ENCODE data around the gene WNT16. TPM values are rescaled to one million over a fixed set of nuclear protein-coding genes. Genes with fewer than 3 reads are reported as not detected.
"Not testable (repeated sequence)": the region's sequence is repeated elsewhere in the genome, so short reads cannot be mapped to it uniquely, and the experiment has no call there.

WNT16 gene
- total RNA-seq, 1 donor from 2014 or later = not detected

- Mint-ChIP-seq H3K4me1 (ENCODE audit: low read depth) (no peaks in the 10 kb centered on the region), H3K9me3 (ENCODE audit: low read depth) (peaks cover 14% of the 10 kb centered on the region), H3K27ac (no peak overlapping the region), H3K4me3 (ENCODE audit: low read depth) (no peak overlapping the region), H3K36me3 (ENCODE audit: insufficient read depth) (peaks cover 3% of the 10 kb centered on the region), H3K27me3 (no peaks in the 10 kb centered on the region)
- TF ChIP-seq, protein P1, sequence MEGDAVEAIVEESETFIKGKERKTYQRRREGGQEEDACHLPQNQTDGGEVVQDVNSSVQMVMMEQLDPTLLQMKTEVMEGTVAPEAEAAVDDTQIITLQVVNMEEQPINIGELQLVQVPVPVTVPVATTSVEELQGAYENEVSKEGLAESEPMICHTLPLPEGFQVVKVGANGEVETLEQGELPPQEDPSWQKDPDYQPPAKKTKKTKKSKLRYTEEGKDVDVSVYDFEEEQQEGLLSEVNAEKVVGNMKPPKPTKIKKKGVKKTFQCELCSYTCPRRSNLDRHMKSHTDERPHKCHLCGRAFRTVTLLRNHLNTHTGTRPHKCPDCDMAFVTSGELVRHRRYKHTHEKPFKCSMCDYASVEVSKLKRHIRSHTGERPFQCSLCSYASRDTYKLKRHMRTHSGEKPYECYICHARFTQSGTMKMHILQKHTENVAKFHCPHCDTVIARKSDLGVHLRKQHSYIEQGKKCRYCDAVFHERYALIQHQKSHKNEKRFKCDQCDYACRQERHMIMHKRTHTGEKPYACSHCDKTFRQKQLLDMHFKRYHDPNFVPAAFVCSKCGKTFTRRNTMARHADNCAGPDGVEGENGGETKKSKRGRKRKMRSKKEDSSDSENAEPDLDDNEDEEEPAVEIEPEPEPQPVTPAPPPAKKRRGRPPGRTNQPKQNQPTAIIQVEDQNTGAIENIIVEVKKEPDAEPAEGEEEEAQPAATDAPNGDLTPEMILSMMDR (IDR thresholded peaks at IDR 0.05; ENCODE audit: unreplicated experiment) = no peak
- no peak for DNase-seq (ENCODE audit: low spot score, unreplicated experiment)
Observed at GRCh38 chr7:121285066-121285667, 43.6 kb upstream of the WNT16 start.

GRCh38 chr7:121286186-121286585 lies 42.6 kb upstream of the WNT16 start:
- H3K4me3 Mint-ChIP-seq (ENCODE audit: low read depth) = no peak overlapping the region
- H3K4me1 Mint-ChIP-seq (ENCODE audit: low read depth) = no peaks in the 10 kb centered on the region
- peaks cover 14% of the 10 kb centered on the region for H3K9me3 Mint-ChIP-seq (ENCODE audit: low read depth)
- H3K27me3 Mint-ChIP-seq = no peaks in the 10 kb centered on the region
- no peak overlapping the region for H3K27ac Mint-ChIP-seq
- TF ChIP-seq, protein P1 (IDR thresholded peaks at IDR 0.05; ENCODE audit: unreplicated experiment) = no peak
- H3K36me3 Mint-ChIP-seq (ENCODE audit: insufficient read depth) = peaks cover 3% of the 10 kb centered on the region
- DNase-seq (ENCODE audit: low spot score, unreplicated experiment) = no peak

- H3K4me1 Mint-ChIP-seq (ENCODE audit: low read depth) = no peaks in the 10 kb centered on the region
- no peaks in the 10 kb centered on the region for H3K27me3 Mint-ChIP-seq
- peaks cover 3% of the 10 kb centered on the region for H3K36me3 Mint-ChIP-seq (ENCODE audit: insufficient read depth)
- peaks cover 14% of the 10 kb centered on the region for H3K9me3 Mint-ChIP-seq (ENCODE audit: low read depth)
- H3K4me3 Mint-ChIP-seq (ENCODE audit: low read depth) = no peak overlapping the region
- TF ChIP-seq, protein P1 (IDR thresholded peaks at IDR 0.05; ENCODE audit: unreplicated experiment) = no peak
- DNase-seq (ENCODE audit: low spot score, unreplicated experiment) = no peak
- no peak overlapping the region for H3K27ac Mint-ChIP-seq
Observed at GRCh38 chr7:121286742-121287734, 41.8 kb upstream of the WNT16 start.

DNA sequence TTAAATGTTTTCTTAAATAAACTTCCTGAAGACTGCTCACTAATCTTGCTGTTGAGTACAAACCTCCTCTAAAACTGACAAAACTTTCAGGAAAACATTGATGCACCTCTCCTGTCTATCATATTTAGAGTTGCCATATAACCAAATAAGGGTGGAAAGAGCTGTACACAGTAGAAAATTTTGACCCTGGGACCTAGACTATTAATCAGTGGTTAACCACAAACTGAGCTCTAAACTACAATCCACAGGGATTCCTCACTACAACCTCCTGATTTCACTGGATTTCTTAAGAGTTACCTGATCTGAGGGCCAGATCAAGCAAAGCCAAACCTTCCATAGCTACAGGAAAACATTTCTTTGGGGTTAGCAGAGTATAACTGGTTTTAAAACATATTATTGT lies 39.9 kb upstream of the WNT16 start:
- DNase-seq (ENCODE audit: low spot score, unreplicated experiment) = no peak
- peaks cover 3% of the 10 kb centered on the region for H3K36me3 Mint-ChIP-seq (ENCODE audit: insufficient read depth)
- no peaks in the 10 kb centered on the region for H3K27me3 Mint-ChIP-seq
- no peak overlapping the region for H3K27ac Mint-ChIP-seq
- no peak overlapping the region for H3K4me3 Mint-ChIP-seq (ENCODE audit: low read depth)
- TF ChIP-seq, protein P1 (IDR thresholded peaks at IDR 0.05; ENCODE audit: unreplicated experiment) = no peak
- no peaks in the 10 kb centered on the region for H3K4me1 Mint-ChIP-seq (ENCODE audit: low read depth)
- peaks cover 14% of the 10 kb centered on the region for H3K9me3 Mint-ChIP-seq (ENCODE audit: low read depth)

GRCh38 chr7:121289930-121290329 lies 38.9 kb upstream of the WNT16 start:
- peaks cover 11% of the 10 kb centered on the region for H3K9me3 Mint-ChIP-seq (ENCODE audit: low read depth)
- H3K27me3 Mint-ChIP-seq; H3K4me3 Mint-ChIP-seq (ENCODE audit: low read depth): not testable (repeated sequence)

More at GRCh38 chr7:121289930-121290329, 38.9 kb upstream of the WNT16 start:
- H3K4me1 Mint-ChIP-seq (ENCODE audit: low read depth); DNase-seq (ENCODE audit: low spot score, unreplicated experiment); H3K27ac Mint-ChIP-seq; H3K36me3 Mint-ChIP-seq (ENCODE audit: insufficient read depth): not testable (repeated sequence)

Measured in progenitor cell of endocrine pancreas (in vitro differentiated cells).